HUES64 (cell line): Measurements from ENCODE around the gene PDZD7.

ENCODE experiments used
- H3K27ac ChIP-seq: 2 replicates; pipeline ENCODE4 v1.7.0; 2013; ENCODE audit warnings: low read depth, low read length, inconsistent platforms
- H3K27me3 ChIP-seq: 2 replicates; pipeline ENCODE4 v1.6.1; 2013; ENCODE audit warnings: mild to moderate bottlenecking, low read length; ENCODE audit not compliant: insufficient read depth
- H3K36me3 ChIP-seq: 2 replicates; pipeline ENCODE4 v1.6.1; 2013; ENCODE audit warnings: mild to moderate bottlenecking, low read length; ENCODE audit not compliant: insufficient read depth
- H3K4me1 ChIP-seq: 2 replicates; pipeline ENCODE4 v1.6.1; 2013; ENCODE audit warnings: mild to moderate bottlenecking, low read length, moderate library complexity; ENCODE audit not compliant: insufficient read depth
- H3K4me3 ChIP-seq: 2 replicates; pipeline ENCODE4 v1.5.1; 2013; ENCODE audit warnings: mild to moderate bottlenecking, low read length, moderate library complexity
- H3K9ac ChIP-seq: 2 replicates; pipeline ENCODE4 v1.6.1; 2013; ENCODE audit warnings: mild to moderate bottlenecking, low read depth, low read length
- H3K9me3 ChIP-seq: 2 replicates; pipeline ENCODE4 v1.6.1; 2013; ENCODE audit warnings: low read depth, low read length; ENCODE audit not compliant: insufficient read depth
- WGBS: fragments of 150-250, 120-280 bp; methylation state at CpG from one replicate; pipeline ENCODE4 v1.1.7; 2013; ENCODE audit warnings: missing lambda C conversion rate; 5-methylcytosine and 5-hydroxymethylcytosine counted together

Gene PDZD7

GRCh38 chr10:100998183-100998990, 32.5 kb downstream of the PDZD7 start:
- Histone ChIP-seq H3K4me1 (peaks cover 21% of the 10 kb centered on the region), H3K27me3 (no peaks in the 10 kb centered on the region), H3K27ac (peak overlapping the region; percentile 90), H3K9ac (peak overlapping the region; percentile 96), H3K4me3 (peak overlapping the region; percentile 86), H3K36me3 (peaks cover 26% of the 10 kb centered on the region), H3K9me3 (no peaks in the 10 kb centered on the region)
- WGBS, result 9% methylated on average over 23 of the region's 25 CpGs

- H3K4me1 ChIP-seq, result peaks cover 21% of the 10 kb centered on the region
- peaks cover 26% of the 10 kb centered on the region for H3K36me3 ChIP-seq
- H3K27me3 ChIP-seq, result no peaks in the 10 kb centered on the region
- H3K9ac ChIP-seq, result peak overlapping the region; percentile 96
- H3K4me3 ChIP-seq, result peak overlapping the region; percentile 86
- no peaks in the 10 kb centered on the region for H3K9me3 ChIP-seq
- WGBS, result under 1% methylated on average over 66 of the region's 66 CpGs
- peak overlapping the region; percentile 90 for H3K27ac ChIP-seq
Observed at GRCh38 chr10:100997360-100998182, 33.4 kb downstream of the PDZD7 start.

GRCh38 chr10:100996678-100997359, 34.1 kb downstream of the PDZD7 start:
- H3K36me3 ChIP-seq, result peaks cover 25% of the 10 kb centered on the region
- peaks cover 21% of the 10 kb centered on the region for H3K4me1 ChIP-seq
- H3K9me3 ChIP-seq, result no peaks in the 10 kb centered on the region
- H3K4me3 ChIP-seq, result peak overlapping the region; percentile 86
- peak overlapping the region; percentile 96 for H3K9ac ChIP-seq
- H3K27me3 ChIP-seq, result no peaks in the 10 kb centered on the region
- WGBS, result 4% methylated on average over 45 of the region's 46 CpGs
- H3K27ac ChIP-seq, result peak overlapping the region; percentile 90

GRCh38 chr10:100995181-100995580, 35.7 kb downstream of the PDZD7 start:
- H3K36me3 ChIP-seq, result peaks cover 40% of the 10 kb centered on the region
- no peak overlapping the region for H3K4me3 ChIP-seq
- WGBS, result 92% methylated on average over 6 of the region's 6 CpGs
- H3K27me3 ChIP-seq, result no peaks in the 10 kb centered on the region
- no peak overlapping the region for H3K27ac ChIP-seq
- H3K9ac ChIP-seq, result no peak overlapping the region
- H3K4me1 ChIP-seq, result peaks cover 15% of the 10 kb centered on the region
- no peaks in the 10 kb centered on the region for H3K9me3 ChIP-seq

- Histone ChIP-seq H3K4me3 (no peak overlapping the region), H3K27me3 (no peaks in the 10 kb centered on the region), H3K36me3 (peaks cover 50% of the 10 kb centered on the region), H3K9me3 (no peaks in the 10 kb centered on the region), H3K9ac (no peak overlapping the region), H3K27ac (no peak overlapping the region), H3K4me1 (peaks cover 15% of the 10 kb centered on the region)
- 64% methylated on average over 10 of the region's 10 CpGs for WGBS
Observed at GRCh38 chr10:100993986-100994708, 36.8 kb downstream of the PDZD7 start.

GRCh38 chr10:100989088-100989487, 41.8 kb downstream of the PDZD7 start:
- Histone ChIP-seq H3K27ac (no peak overlapping the region), H3K4me1 (no peaks in the 10 kb centered on the region), H3K4me3 (no peak overlapping the region), H3K27me3 (no peaks in the 10 kb centered on the region), H3K36me3 (peaks cover 59% of the 10 kb centered on the region), H3K9ac (no peak overlapping the region), H3K9me3 (no peaks in the 10 kb centered on the region)
- WGBS, result 98% methylated on average over 21 of the region's 21 CpGs

GRCh38 chr10:100988166-100988565, 42.8 kb downstream of the PDZD7 start:
- Histone ChIP-seq H3K9ac (peak overlapping the region; percentile 86), H3K9me3 (no peaks in the 10 kb centered on the region), H3K4me3 (peak overlapping the region; percentile 81), H3K27ac (no peak overlapping the region), H3K4me1 (no peaks in the 10 kb centered on the region), H3K27me3 (no peaks in the 10 kb centered on the region), H3K36me3 (peaks cover 51% of the 10 kb centered on the region)
- WGBS, result 71% methylated on average over 10 of the region's 10 CpGs

GRCh38 chr10:100987685-100988049, 43.3 kb downstream of the PDZD7 start:
- H3K9me3 ChIP-seq, result no peaks in the 10 kb centered on the region
- WGBS, result 2% methylated on average over 15 of the region's 15 CpGs
- peak overlapping the region; percentile 81 for H3K4me3 ChIP-seq
- peaks cover 51% of the 10 kb centered on the region for H3K36me3 ChIP-seq
- H3K27me3 ChIP-seq, result no peaks in the 10 kb centered on the region
- peak overlapping the region; percentile 5 for H3K27ac ChIP-seq
- no peaks in the 10 kb centered on the region for H3K4me1 ChIP-seq
- peak overlapping the region; percentile 86 for H3K9ac ChIP-seq

- H3K4me1 ChIP-seq, result no peaks in the 10 kb centered on the region
- no peaks in the 10 kb centered on the region for H3K27me3 ChIP-seq
- peaks cover 48% of the 10 kb centered on the region for H3K36me3 ChIP-seq
- H3K4me3 ChIP-seq, result peak within 1 kb of the TSS; percentile 81
- H3K9ac ChIP-seq, result peak within 1 kb of the TSS; percentile 86
- under 1% methylated on average over 75 of the region's 75 CpGs for WGBS
- peak within 1 kb of the TSS; percentile 65 for H3K27ac ChIP-seq
- H3K9me3 ChIP-seq, result no peaks in the 10 kb centered on the region
Observed at GRCh38 chr10:100986952-100987684, 43.8 kb downstream of the PDZD7 start, which contains the start of the genes MRPL43 and TWNK. Gene MRPL43, minus strand, starts transcription at chr10:100987497. Its CDS starts 54 bp downstream, at chr10:100987443. Gene TWNK, plus strand, starts transcription at chr10:100987543. Its CDS starts 668 bp downstream, at chr10:100988211.

GRCh38 chr10:100986623-100986951, 44.3 kb downstream of the PDZD7 start:
- WGBS, result 25% methylated on average over 17 of the region's 17 CpGs
- Histone ChIP-seq H3K4me3 (peak overlapping the region; percentile 81), H3K27ac (no peak overlapping the region)

More at GRCh38 chr10:100986623-100986951, 44.3 kb downstream of the PDZD7 start:
- Histone ChIP-seq H3K4me1 (no peaks in the 10 kb centered on the region), H3K36me3 (peaks cover 48% of the 10 kb centered on the region), H3K9me3 (no peaks in the 10 kb centered on the region), H3K9ac (peak overlapping the region; percentile 86), H3K27me3 (no peaks in the 10 kb centered on the region)
